H9 (cell line): ENCODE measurements around the gene HAGH. TPM values are rescaled to one million over a fixed set of nuclear protein-coding genes. Genes with fewer than 3 reads are reported as not detected.

Experiments
- DNase-seq: peaks from one replicate; pipeline ENCODE4 v3.0.0-alpha.2; 2017
- H2AFZ ChIP-seq: one replicate; pipeline ENCODE4 v1.6.1; 2013; ENCODE audit warnings: mild to moderate bottlenecking, low read length, control low read depth, moderate library complexity
- H2AK5ac ChIP-seq: 2 replicates; pipeline ENCODE4 v1.6.1; 2013; ENCODE audit warnings: low read length, control low read depth, mixed read lengths; ENCODE audit not compliant: insufficient read length
- H2BK120ac ChIP-seq: one replicate; pipeline ENCODE4 v1.6.1; 2013; ENCODE audit warnings: low read depth, mild to moderate bottlenecking, low read length, control low read depth, inconsistent platforms; ENCODE audit not compliant: poor library complexity, severe bottlenecking
- H2BK12ac ChIP-seq: 2 replicates; pipeline ENCODE4 v1.6.1; 2013; ENCODE audit warnings: low read length, control low read depth, mixed read lengths, low read depth; ENCODE audit not compliant: insufficient read length
- H2BK15ac ChIP-seq: 2 replicates; pipeline ENCODE4 v1.6.1; 2013; ENCODE audit warnings: low read depth, low read length, control low read depth
- H2BK20ac ChIP-seq: one replicate; pipeline ENCODE4 v1.6.1; 2013; ENCODE audit warnings: low read depth, mild to moderate bottlenecking, low read length, control low read depth, inconsistent platforms; ENCODE audit not compliant: poor library complexity, severe bottlenecking
- H2BK5ac ChIP-seq: 2 replicates; pipeline ENCODE4 v1.6.1; 2013; ENCODE audit warnings: low read length, control low read depth, mixed read lengths; ENCODE audit not compliant: insufficient read length
- H3K14ac ChIP-seq: 2 replicates; pipeline ENCODE4 v1.6.1; 2013; ENCODE audit warnings: low read length, control low read depth; ENCODE audit not compliant: insufficient read depth
- H3K18ac ChIP-seq: 2 replicates; pipeline ENCODE4 v1.6.1; 2013; ENCODE audit warnings: low read depth, mild to moderate bottlenecking, mixed read lengths, low read length, control low read depth; ENCODE audit not compliant: insufficient read length
- H3K23ac ChIP-seq: 2 replicates; pipeline ENCODE4 v1.6.1; 2013; ENCODE audit warnings: low read length, control low read depth, mixed read lengths, low read depth; ENCODE audit not compliant: insufficient read length
- H3K23me2 ChIP-seq: 2 replicates; pipeline ENCODE4 v1.6.1; 2013; ENCODE audit warnings: low read depth, mild to moderate bottlenecking, mixed read lengths, low read length, control low read depth; ENCODE audit not compliant: insufficient read length, poor library complexity, severe bottlenecking
- H3K27ac ChIP-seq: 2 replicates; pipeline ENCODE4 v1.5.1; 2013; ENCODE audit warnings: low read length, control low read depth, mixed read lengths, low read depth; ENCODE audit not compliant: insufficient read length
- H3K27me3 ChIP-seq: 2 replicates; pipeline ENCODE4 v1.6.1; 2013; ENCODE audit warnings: low read length, control low read depth, inconsistent platforms; ENCODE audit not compliant: insufficient read depth
- H3K4ac ChIP-seq: 2 replicates; pipeline ENCODE4 v1.6.1; 2013; ENCODE audit warnings: low read depth, mild to moderate bottlenecking, control low read depth, inconsistent platforms, low read length, moderate library complexity
- H3K4me1 ChIP-seq: 2 replicates; pipeline ENCODE4 v1.6.1; 2013; ENCODE audit warnings: low read length, control low read depth, inconsistent platforms; ENCODE audit not compliant: insufficient read depth
- H3K4me2 ChIP-seq: 2 replicates; pipeline ENCODE4 v1.6.1; 2013; ENCODE audit warnings: low read length, control low read depth, mixed read lengths; ENCODE audit not compliant: insufficient read length, insufficient read depth
- H3K56ac ChIP-seq: 2 replicates; pipeline ENCODE4 v1.6.1; 2013; ENCODE audit warnings: low read depth, mild to moderate bottlenecking, mixed read lengths, low read length, control low read depth; ENCODE audit not compliant: insufficient read length
- H3K79me1 ChIP-seq: 2 replicates; pipeline ENCODE4 v1.6.1; 2013; ENCODE audit warnings: low read depth, mild to moderate bottlenecking, moderate library complexity, low read length, control low read depth, inconsistent platforms; ENCODE audit not compliant: insufficient read depth, poor library complexity, severe bottlenecking
- H3K79me2 ChIP-seq: 2 replicates; pipeline ENCODE4 v1.6.1; 2013; ENCODE audit warnings: low read length, control low read depth, inconsistent platforms; ENCODE audit not compliant: insufficient read depth
- H3K9ac ChIP-seq: 2 replicates; pipeline ENCODE4 v1.6.1; 2013; ENCODE audit warnings: low read length, control low read depth, mixed read lengths; ENCODE audit not compliant: insufficient read length; ENCODE audit errors: extremely low read depth
- H3K9me3 ChIP-seq: one replicate; pipeline ENCODE4 v1.6.1; 2013; ENCODE audit warnings: low read depth, low read length, inconsistent platforms; ENCODE audit not compliant: control insufficient read depth
- H3T11ph ChIP-seq: one replicate; pipeline ENCODE4 v1.6.1; 2013; ENCODE audit warnings: mild to moderate bottlenecking, low read length, control low read depth, inconsistent platforms
- H4K20me1 ChIP-seq: one replicate; pipeline ENCODE4 v1.6.1; 2013; ENCODE audit not compliant: control insufficient read depth, insufficient read length, insufficient read depth
- H4K5ac ChIP-seq: 2 replicates; pipeline ENCODE4 v1.6.1; 2013; ENCODE audit warnings: low read depth, mild to moderate bottlenecking, mixed read lengths, low read length, control low read depth; ENCODE audit not compliant: insufficient read length
- H4K8ac ChIP-seq: replicated peaks from 2 replicates; pipeline ENCODE4 v1.6.1; 2013; ENCODE audit warnings: low read length, control low read depth, mixed read lengths, low read depth; ENCODE audit not compliant: insufficient read length
- H4K91ac ChIP-seq: 2 replicates; pipeline ENCODE4 v1.6.1; 2013; ENCODE audit warnings: low read depth, mild to moderate bottlenecking, moderate library complexity, mixed read lengths, low read length, control low read depth; ENCODE audit not compliant: insufficient read length
- H3K27ac Mint-ChIP-seq, 3 experiments: 2 replicates in 2 of 3; 3 replicates in 1 of 3; pipeline ENCODE4 v1.8.0; 2020 to 2021; ENCODE audit warnings: mixed read lengths in 3 of 3, mild to moderate bottlenecking in 1 of 3, moderate library complexity in 1 of 3
- H3K27me3 Mint-ChIP-seq: 2 replicates; pipeline ENCODE4 v1.8.0; 2021; ENCODE audit warnings: low read depth, mild to moderate bottlenecking, moderate library complexity, mixed read lengths
- H3K36me3 Mint-ChIP-seq, 3 experiments: 2 replicates in 2 of 3; 3 replicates in 1 of 3; pipeline ENCODE4 v1.8.0; 2020 to 2021; ENCODE audit warnings: low read depth in 3 of 3, mixed read lengths in 3 of 3; ENCODE audit not compliant: insufficient read depth in 1 of 3
- H3K4me1 Mint-ChIP-seq, 2 experiments: 2 replicates each; pipeline ENCODE4 v1.8.0; 2020; ENCODE audit warnings: mixed read lengths in 2 of 2
- H3K4me3 Mint-ChIP-seq, 2 experiments: 2 replicates in 1 of 2; 3 replicates in 1 of 2; pipeline ENCODE4 v1.8.0; 2020 to 2021; ENCODE audit warnings: mild to moderate bottlenecking in 2 of 2, mixed read lengths in 2 of 2, moderate library complexity in 1 of 2
- H3K9me3 Mint-ChIP-seq, 2 experiments: 2 replicates in 1 of 2; 3 replicates in 1 of 2; pipeline ENCODE4 v1.8.0; 2020; ENCODE audit warnings: mild to moderate bottlenecking in 2 of 2, mixed read lengths in 2 of 2, moderate library complexity in 1 of 2
- CTCF ChIP-seq: fragments of 200-600 bp; sonication (generic); conservative IDR thresholded peaks from 3 replicates; pipeline ENCODE4 v1.8.0; 2021; ENCODE audit warnings: antibody characterized with exemption, mild to moderate bottlenecking
- WGBS: extraction: QIAGEN DNeasy Blood & Tissue Kit; methylation state at CpG from one replicate; pipeline ENCODE4 v1.1.7; 2013; ENCODE audit warnings: missing lambda C conversion rate, low lambda C conversion rate, mixed read lengths; ENCODE audit not compliant: insufficient read length; ENCODE audit errors: extremely low coverage; 5-methylcytosine and 5-hydroxymethylcytosine counted together
- total RNA-seq: library from RNA; stranded (reverse); gene quantifications from 2 replicates; pipeline ENCODE4 v1.2.1, GENCODE V29; 2021

The HAGH gene
- total RNA-seq, 1 experiment from 2014 or later, result 30.0 TPM

- Histone ChIP-seq H2AFZ (no peak overlapping the region), H3K9ac (no peak overlapping the region), H4K20me1 (no peaks in the 10 kb centered on the region), H4K91ac (no peak overlapping the region), H2BK12ac (no peak overlapping the region), H2BK15ac (no peak overlapping the region), H3K18ac (no peak overlapping the region), H3K56ac (no peak overlapping the region), H3K4me1 (no peaks in the 10 kb centered on the region), H2BK120ac (no peak overlapping the region), H2BK20ac (no peak overlapping the region), H3K23me2 (no peaks in the 10 kb centered on the region), H3K27me3 (no peaks in the 10 kb centered on the region), H3K4ac (no peak overlapping the region), H4K5ac (no peak overlapping the region), H3K79me1 (no peaks in the 10 kb centered on the region), H4K8ac (no peak overlapping the region), H3T11ph (no peak overlapping the region), H3K9me3 (no peaks in the 10 kb centered on the region), H2BK5ac (no peak overlapping the region), H3K14ac (no peak overlapping the region), H3K4me2 (no peak overlapping the region), H3K27ac (no peak overlapping the region), H3K79me2 (no peaks in the 10 kb centered on the region), H3K23ac (no peak overlapping the region), H2AK5ac (no peak overlapping the region)
- H3K4me3 Mint-ChIP-seq, result no peak overlapping the region
- peaks cover 5 to 27% (median 15%) of the 10 kb centered on the region in 3 experiments; a peak in 6 of 7 replicates for H3K36me3 Mint-ChIP-seq
- peaks cover 0 to 3% of the 10 kb centered on the region in 2 experiments; a peak in 2 of 4 replicates for H3K4me1 Mint-ChIP-seq
- TF ChIP-seq CTCF, result peak; percentile 69
- no peak overlapping the region for H3K27ac Mint-ChIP-seq
- no peaks in the 10 kb centered on the region for H3K9me3 Mint-ChIP-seq
- H3K27me3 Mint-ChIP-seq, result no peaks in the 10 kb centered on the region
- DNase-seq, result peak; percentile 68
- WGBS, result no CpG with 5 or more reads among the region's 17 CpGs
Measured at GRCh38 chr16:1812732-1813163, 13.9 kb downstream of the HAGH start.
